ENCODE measurements around the gene RBM34.

The RBM34 gene

DNA sequence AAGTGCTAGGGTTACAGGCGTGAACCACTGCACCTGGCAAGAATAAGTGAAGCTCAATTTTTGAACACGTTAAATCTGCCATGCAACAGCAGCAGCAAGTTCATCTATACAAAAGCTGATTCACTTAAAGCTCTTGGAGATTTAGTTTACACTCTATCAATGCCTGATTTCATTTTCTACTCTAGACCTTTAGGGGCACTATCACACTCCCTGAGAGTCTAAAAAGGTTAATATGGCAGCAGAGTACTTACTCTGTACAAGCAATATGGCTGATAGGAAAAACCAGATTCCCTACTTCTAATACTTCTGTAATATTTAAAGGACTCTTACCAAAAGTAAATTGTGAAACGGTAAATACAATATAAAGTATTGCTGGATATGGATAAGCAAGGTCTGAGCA lies 4.8 kb downstream of the RBM34 start:
- FAIRE-seq (no peak), DNase-seq (ENCODE audit: low spot score) (no peak)

DNA sequence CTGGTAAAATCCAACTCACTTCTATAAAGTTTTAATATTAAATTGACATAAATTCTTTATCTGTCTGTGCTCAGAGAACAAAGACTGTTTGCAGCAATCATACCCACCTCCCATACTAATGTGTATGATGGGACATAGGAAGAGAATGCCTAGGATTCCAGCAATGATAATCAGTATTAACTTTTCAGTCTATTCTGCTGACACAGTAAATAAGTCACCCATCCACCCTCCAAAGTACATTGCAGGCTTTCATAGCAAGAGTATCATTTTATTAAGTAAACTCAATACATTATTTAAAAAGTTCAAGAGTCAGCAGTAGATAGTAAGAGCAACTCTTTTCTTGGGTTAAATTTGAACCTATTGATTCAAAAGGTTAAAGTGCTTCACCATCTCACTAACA lies 8.8 kb downstream of the RBM34 start:
- DNase-seq (ENCODE audit: low spot score) (no peak), FAIRE-seq (no peak)

DNA sequence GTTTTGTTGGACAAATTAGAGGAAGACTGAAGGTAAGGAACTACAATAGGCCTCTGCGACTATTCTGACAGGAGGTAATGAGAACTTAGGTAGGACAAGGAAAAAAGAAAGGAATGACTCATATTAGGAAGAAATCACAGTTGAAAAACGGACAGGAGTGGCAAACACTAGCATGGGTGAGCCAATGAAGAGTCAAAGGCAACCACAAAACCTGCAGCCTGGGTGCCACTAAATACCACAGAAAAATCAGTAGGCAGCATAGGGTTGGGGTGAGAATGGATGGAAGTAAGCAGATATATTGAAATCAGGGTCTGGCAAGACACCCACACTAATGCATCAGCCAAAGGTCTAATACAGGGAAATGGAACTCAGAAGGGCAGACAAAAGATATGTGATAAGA lies 10.0 kb downstream of the RBM34 start:
- no peak for DNase-seq (ENCODE audit: low spot score)
- no peak for FAIRE-seq

DNA sequence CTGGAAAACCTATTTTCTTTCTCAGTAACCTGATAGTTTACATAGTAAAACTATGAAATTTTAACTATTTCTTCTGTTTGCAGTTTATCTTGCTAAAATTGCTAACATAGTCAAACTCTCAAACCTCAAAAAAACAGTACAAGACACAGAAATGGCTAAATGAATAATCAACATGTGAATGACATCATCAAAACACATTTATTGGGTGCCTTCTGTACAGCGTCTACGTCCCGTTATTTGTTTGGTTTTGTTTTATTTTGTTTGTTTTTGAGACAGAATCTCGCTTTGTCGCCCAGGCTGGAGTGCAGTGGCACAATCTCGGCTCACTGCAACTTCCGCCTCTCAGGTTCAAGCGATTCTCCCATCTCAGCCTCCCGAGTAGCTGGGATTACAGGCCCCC lies 11.2 kb downstream of the RBM34 start:
- FAIRE-seq (no peak), DNase-seq (ENCODE audit: low spot score) (no peak)

DNA sequence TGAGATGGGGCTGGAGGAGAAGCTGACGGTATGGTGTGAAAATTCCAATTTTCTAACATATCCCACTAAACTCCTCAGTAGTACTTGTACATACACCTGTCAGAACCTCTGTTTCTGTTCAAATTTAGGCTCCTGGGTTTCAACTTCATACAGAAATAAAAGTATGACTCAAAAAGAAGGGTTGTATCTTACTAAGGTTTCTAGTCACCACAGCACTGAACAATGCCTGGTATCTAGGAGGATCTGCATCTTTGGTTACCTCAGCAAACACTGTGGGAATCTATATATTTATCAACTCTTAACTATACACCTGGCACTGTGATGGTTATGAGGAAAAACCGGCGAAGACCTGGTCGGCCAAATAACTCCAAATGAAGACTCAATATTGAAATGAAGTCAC lies 13.8 kb downstream of the RBM34 start:
- no peak for DNase-seq (ENCODE audit: low spot score)
- FAIRE-seq, result no peak

DNA sequence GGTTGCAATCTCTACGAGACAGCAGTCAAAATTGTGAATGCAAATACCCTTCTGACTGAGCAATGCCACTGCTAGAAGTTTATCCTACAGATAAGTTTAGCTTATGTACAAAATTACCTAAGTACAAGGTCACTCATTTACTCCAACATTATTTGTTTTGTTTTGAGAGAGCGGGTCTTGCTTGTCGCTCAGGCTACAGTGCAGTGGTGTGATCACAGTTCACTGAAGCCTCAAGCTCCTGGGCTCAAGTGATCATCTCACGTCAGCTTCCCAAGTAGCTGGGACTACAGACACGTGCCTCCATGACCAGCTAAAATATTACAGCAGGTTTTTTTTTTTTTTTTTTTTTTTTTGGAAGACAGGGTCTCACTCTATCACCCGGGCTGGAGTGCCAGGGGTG lies 15.4 kb downstream of the RBM34 start:
- DNase-seq (ENCODE audit: low spot score) (no peak), FAIRE-seq (no peak)

DNA sequence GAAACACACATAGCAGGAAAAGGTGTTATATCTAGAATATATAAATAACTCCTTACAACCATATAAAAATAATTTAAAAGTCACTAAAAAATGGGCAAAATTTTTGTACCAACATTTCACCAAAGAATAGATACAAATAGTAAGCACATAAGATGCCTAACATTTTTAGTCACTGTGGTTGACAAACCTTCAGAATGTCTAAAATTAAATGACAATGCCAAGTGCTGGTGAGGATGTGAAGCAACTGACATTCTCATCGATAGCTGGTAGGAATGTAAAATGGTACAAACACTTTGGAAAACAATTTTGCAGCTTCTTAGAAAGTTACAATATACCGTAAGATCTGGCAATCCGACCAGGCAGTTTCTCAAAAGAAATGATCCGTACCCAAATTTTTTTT lies 18.1 kb downstream of the RBM34 start:
- FAIRE-seq, result no peak
- DNase-seq (ENCODE audit: low spot score), result no peak

DNA sequence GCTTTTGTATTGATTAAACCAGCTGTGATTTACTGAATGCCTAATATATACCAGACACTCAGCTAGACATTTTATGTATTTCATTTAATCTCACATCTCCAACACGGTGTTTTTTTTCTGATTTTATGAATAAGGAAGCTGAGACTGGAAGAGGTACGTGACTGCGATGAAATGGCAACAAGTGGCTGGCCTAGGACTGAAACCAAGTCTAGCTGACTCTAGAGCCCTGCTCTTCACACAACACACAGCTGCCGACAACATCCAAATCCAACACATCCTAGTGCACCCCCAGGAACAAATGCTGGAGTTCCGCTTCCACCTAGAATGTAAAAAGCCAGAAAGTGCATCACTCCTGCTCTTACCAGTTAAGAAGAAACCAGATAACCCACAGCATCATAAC lies 21.7 kb downstream of the RBM34 start:
- no peak for DNase-seq (ENCODE audit: low spot score)
- FAIRE-seq, result no peak

DNA sequence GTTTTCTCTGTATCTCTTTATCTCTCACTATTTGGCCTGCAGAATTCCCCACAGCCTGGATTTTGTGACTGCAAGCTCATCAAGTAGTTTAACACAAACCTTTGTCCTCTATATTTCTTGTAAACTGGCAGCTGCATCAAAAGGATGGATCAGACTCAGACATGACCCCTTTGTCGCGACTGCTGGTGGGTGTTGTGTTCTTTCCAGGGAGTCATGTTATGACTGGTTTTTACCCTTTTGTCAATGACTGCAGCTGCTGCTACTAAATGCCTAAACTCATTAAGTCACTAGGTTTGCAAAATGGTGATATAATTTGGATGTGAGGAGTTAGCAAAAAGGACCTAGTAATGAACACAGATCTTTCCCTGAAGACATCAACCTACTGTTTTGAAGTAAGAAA lies 22.2 kb downstream of the RBM34 start:
- DNase-seq (ENCODE audit: low spot score), result no peak
- no peak for FAIRE-seq

DNA sequence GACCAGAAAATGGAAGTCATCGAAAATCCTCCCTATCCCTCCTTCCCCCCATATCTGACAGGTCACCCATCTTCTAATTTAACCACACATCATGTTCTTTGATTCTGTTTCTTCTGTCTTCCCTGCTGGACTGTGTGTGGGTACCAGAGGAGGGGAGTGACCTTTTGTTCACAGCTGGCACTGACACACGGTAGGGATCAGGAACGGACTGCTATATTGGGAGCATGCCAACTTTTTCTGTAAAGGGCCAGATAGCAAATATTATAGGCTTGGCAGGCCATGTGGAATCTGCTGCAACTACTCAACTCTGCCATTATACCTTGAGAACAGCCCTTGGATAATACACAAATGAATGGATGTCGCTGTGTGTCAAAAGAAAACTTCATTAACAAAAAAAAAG lies 24.9 kb downstream of the RBM34 start:
- DNase-seq (ENCODE audit: low spot score) (no peak), FAIRE-seq (no peak)

DNA sequence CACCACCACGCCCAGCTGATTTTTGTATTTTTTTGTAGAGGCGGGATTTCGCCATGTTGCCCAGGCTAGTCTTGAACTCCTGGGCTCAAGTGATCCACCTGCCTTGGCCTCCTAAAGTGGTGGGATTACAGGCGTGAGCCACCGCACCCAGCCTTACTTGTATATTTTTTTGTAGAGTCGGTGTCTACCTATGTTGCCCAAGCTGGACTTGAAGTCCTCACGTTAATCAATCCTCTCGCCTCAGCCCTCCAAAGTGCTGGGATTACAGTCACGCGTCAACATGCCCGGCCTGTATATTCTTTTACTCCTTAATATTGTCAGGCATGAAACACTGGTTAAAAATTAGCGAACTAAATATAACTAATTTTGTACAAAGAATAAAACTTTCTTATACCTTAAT lies 26.9 kb downstream of the RBM34 start:
- FAIRE-seq (no peak), DNase-seq (ENCODE audit: low spot score) (no peak)

DNA sequence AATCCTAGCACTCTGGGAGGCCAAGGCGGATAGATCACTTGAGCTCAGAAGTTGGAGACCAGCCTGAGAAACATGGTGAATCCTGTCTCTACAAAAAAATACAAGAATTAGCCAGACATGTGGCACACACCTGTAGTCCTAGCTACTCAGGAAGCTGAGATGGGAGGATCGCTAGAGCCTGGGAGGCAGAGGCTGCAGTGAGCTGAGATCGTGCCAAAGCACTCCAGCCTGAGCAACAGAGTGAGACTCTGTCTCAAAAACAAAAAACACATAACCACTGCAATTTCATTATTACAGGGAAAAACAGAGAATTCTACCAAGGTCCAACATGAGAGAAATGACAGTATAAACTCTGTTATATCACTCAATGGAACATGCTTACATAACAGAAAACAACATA lies 28.0 kb downstream of the RBM34 start:
- FAIRE-seq (no peak), DNase-seq (ENCODE audit: low spot score) (no peak)

DNA sequence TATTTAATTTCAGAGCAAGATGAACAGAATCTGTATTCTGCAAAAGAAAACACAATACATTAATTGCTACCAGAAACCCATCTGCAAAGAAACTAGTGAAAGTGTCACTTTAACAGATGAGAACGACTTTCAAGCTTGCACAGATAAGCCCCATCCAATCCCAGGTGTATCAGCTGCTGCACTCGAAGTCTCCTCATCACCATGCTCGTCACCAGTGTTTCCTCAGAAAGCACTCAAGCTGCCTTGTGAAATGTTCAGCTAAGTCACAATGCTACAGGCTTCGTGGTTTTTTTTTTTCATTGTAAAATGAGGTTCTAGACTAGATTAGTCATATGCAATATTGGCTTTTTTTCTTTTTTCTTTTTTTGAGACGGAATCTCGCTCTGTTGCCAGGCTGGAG lies 29.1 kb downstream of the RBM34 start:
- DNase-seq (ENCODE audit: low spot score) (no peak), FAIRE-seq (no peak)

DNA sequence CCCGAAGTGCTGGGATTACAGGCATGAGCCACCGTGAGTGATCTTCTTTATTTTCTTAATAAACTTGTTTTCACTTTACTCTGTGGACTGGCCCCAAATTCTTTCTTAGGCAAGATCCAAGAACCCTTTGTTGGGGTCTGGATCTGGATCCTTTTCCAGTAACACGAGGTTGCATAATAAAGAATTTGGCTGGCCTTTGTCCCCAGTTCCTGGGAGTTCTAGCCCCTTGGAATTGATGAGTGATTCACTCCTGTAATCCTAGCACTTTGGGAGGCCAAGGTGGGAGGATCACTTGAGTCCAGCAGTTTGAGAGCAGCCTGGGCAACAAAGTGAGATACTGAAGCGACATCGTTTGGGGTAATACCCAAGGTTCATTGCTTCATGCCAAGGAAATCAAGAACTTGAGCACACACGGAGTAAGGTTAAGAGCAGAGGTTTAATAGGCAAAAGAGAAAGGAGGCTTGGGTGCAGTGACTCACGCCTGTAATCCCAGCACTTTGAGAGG lies 30.2 kb downstream of the RBM34 start:
- DNase-seq (ENCODE audit: low spot score), result no peak
- FAIRE-seq, result no peak

DNA sequence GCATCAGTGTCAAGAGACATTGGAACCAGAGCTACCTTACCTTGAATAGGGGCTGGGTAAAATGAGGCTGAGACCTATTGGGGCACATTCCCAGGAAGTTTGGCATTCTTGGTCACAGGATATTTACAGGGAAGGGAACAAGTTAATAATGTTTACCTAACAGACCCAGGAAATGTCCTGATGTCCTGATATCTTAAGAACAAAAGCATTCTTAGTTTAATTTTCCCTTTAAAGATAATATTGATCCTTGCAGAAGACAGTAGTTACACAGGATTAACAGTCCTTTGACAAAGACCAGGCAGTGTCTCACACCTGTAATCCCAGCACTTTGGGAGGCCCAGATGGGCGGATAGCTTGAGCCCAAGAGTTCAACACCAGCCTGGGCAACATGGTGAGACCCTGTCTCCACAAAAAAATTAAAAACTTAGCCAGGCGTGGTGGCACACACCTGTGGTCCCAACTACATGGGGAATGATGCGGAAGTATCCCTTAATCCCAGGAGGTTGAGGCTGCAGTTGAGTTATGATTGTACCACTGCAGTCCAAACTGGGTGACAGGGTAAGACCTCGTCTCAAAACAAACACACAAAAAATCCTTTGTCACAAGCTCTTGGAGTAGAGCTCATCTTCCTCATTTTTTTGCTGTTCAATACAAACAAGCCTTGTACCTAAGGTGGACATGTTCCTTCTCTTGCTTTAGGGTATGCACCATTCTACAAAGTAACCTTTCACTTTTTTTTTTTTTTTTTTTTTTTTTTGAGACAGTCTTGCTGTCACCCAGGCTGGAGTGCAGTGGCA lies 31.1 kb downstream of the RBM34 start:
- DNase-seq (ENCODE audit: low spot score) (no peak), FAIRE-seq (no peak)

DNA sequence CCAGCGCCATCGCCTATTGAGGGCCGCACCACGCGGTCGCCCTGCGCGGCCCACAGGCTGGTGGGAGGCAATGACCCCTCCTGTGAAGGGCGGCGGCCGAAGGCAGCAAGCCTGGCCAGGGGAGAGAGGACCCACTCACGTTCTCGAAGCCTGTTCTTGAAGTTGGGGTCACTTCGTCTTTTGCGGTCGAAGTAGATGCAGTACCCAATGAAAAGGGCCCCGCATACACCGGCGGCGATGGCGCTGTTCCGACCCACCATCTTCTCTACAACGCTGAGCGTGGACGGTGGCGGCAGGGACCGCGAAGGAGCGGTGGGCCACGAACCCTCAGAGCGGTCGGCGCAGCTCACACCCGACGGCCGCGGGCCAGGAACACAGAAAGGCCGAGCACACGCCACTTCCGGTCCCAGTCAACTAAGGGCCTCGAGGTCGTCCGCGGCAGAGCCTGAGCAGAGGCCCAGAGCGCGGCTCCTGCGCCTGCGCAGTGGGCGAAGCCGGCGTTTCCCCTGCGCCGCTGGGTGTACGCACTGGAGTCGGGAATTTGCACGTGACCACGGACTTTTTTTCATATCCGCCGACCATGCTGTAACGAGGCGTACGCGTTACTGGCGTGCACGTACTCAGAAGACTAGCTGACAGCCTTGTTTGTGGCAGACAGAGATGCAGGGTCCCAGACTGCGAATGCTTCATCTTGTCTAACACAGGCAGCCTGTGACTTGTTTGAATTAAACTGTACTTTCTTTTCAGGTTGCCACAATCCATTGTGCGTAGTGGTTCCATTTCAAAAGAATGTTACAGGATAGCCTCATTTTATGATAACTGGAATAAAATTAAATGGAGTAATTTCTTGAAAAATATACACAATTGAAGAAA lies 32.4 kb downstream of the RBM34 start, which contains the start of gene TOMM20:
TSS of gene TOMM20 (minus strand) at position 382 of the 873 bp plus-strand sequence. CDS start at position 260, 122 bp downstream.
- peak; percentile 96 for DNase-seq (ENCODE audit: low spot score)
- peak; percentile 55 for FAIRE-seq

DNA sequence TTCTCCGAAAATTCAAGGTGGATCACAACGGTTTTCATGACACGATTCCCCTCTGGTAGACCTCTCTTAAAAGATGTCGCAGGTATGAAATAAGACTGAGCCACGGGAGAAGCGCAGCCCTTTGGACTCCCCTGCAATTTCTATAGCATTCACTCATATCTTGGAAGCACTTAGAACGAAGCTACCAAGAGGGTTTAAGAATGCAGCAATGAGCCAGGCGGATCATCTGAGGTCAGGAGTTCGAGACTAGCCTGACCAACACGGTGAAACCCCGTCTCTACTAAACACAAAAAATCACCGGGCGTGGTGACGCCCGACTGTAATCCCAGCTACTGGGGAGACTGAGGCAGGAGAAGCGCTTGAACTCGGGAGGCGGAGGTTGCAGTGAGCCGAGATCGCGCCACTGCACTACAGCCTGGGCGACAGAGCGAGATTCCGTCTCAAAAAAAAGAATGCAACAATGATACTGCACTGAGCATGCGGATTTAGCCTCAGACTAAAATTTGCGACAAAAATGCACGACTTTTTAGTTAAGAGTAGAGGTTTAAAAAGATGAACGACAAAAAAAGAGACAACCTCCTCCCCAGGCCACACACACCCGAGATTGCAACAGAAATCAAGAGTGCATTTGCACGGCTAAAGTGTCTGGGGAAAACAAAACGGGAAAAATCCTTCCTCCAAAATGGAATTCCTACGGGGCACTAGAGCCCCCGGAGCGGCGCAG lies 33.2 kb downstream of the RBM34 start:
- FAIRE-seq, result no peak
- no peak for DNase-seq (ENCODE audit: low spot score)

DNA sequence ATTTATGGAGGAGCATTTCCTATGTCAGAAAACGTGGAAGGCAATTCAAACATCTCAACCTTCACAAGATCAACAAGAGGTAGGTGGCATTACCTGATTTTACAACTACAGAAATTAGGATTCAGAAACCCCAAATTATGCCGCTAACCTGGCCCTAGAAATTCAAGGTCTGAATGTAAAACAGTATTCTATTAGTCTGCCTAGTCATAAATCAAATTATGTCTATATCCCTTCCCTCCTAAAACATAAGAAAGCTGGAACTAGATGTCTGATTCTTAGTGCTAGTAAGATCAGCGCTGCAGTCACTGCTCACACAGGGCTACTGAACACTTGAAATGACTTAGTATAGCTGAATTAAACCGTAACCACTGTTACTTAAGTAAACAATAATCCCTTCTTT lies 33.8 kb downstream of the RBM34 start:
- no peak for FAIRE-seq

DNA sequence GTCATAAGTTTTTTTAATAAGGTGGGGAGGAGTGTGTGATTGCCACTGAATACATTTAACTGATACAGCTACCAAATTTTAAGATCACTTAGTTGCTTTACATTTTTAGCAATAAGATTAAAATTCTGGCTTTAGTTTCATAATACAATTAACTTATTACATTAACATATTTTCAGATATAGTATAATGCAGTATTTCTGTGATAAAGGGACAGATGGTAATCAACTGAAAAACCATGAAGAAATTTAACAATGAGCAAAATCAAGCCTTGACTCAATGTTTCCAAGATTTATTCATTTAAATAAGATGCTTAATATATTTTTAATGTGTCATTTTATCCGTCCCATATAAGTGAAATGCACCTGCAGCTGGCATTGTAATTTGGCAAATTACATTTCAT lies 36.4 kb downstream of the RBM34 start:
- DNase-seq (ENCODE audit: low spot score) (no peak), FAIRE-seq (no peak)

More for the DNA sequence above, 33.8 kb downstream of the RBM34 start:
- DNase-seq (ENCODE audit: low spot score), result no peak

DNA sequence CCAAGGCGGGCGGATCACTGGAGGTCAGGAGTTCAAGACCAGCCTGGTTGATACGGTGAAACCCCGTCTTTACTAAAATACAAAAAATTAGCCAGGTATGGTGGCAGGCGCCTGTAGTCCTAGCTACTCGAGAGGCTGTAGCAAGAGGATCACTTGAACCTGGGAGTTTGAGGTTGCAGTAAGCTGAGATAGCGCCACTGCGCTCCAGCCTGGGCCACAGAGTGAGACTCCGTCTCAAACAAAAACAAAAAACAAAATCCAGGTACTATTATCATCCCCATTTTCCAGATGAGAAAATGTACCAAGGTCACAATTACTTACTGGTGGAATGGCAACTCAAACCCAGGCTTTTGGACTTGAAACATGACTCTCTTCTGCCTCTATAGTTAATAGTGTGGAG lies 36.9 kb downstream of the RBM34 start:
- no peak for FAIRE-seq
- no peak for DNase-seq (ENCODE audit: low spot score)

DNA sequence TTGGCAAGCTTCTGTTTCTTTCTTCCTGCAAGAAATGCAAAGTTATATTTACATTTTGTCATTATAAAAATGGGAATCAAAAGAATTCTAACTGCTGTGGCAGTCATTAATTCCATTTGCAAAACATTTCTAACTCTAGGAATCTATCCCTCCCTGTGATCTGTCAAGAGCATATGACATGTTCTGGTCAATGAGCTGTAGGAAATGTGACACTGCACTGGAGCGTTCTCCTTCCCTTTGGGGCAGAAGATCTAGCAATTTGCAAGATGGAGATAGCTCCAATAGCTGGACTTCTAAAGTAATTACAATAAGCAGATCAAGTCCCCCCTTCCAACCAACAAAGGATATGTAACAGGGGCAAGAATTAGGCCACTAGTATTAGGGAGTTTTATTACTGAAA lies 38.7 kb downstream of the RBM34 start:
- no peak for DNase-seq (ENCODE audit: low spot score)
- no peak for FAIRE-seq

Measured in RCC 7860 (cell line).